GM21360 (cell line): ENCODE data around the gene CHST3.
"Not testable (repeated sequence)": the region's sequence is repeated elsewhere in the genome, so short reads cannot be mapped to it uniquely, and the experiment has no call there.

ENCODE experiments used
- ATAC-seq: cut with Tn5 transposase; IDR thresholded peaks from one replicate; pipeline ENCODE4 v1.9.1; 2021; ENCODE audit warnings: mild to moderate bottlenecking, moderate library complexity; ENCODE audit not compliant: unreplicated experiment

CHST3 gene

GRCh38 chr10:71948496-71949067 lies 15.6 kb upstream of the CHST3 start:
- no peak for ATAC-seq

- ATAC-seq: no peak
Measured at GRCh38 chr10:71950683-71951082, 13.5 kb upstream of the CHST3 start.

GRCh38 chr10:71952745-71953144 lies 11.4 kb upstream of the CHST3 start:
- ATAC-seq: no peak

GRCh38 chr10:71957546-71958275 lies 6.5 kb upstream of the CHST3 start:
- no peak for ATAC-seq

GRCh38 chr10:71959526-71959925 lies 4.7 kb upstream of the CHST3 start:
- ATAC-seq: no peak

- no peak for ATAC-seq
Measured at GRCh38 chr10:71961831-71962230, 2.4 kb upstream of the CHST3 start.

GRCh38 chr10:71962901-71963300 lies 1.3 kb upstream of the CHST3 start:
- ATAC-seq: no peak

- ATAC-seq: no peak
Measured at GRCh38 chr10:71963351-71964097, 671 bp upstream of the CHST3 start.

GRCh38 chr10:71964743-71965515 lies 734 bp downstream of the CHST3 start:
- no peak for ATAC-seq

- no peak for ATAC-seq
Measured at GRCh38 chr10:71965623-71966022, 1.4 kb downstream of the CHST3 start.

- no peak for ATAC-seq
Measured at GRCh38 chr10:71966046-71967004, 2.1 kb downstream of the CHST3 start.

- not testable (repeated sequence) for ATAC-seq
Measured at GRCh38 chr10:71967958-71968357, 3.8 kb downstream of the CHST3 start.

- ATAC-seq: no peak
Measured at GRCh38 chr10:71968553-71969474, 4.6 kb downstream of the CHST3 start.

GRCh38 chr10:71969929-71970328 lies 5.7 kb downstream of the CHST3 start:
- no peak for ATAC-seq

GRCh38 chr10:71970331-71970730 lies 6.1 kb downstream of the CHST3 start:
- no peak for ATAC-seq

- ATAC-seq: no peak
Measured at GRCh38 chr10:71970869-71971268, 6.7 kb downstream of the CHST3 start.

- ATAC-seq: no peak
Measured at GRCh38 chr10:71971311-71971731, 7.1 kb downstream of the CHST3 start.

- ATAC-seq: no peak
Measured at GRCh38 chr10:71971769-71972555, 7.8 kb downstream of the CHST3 start.
